Trophoblast cell (in vitro differentiated cells and primary cell): ENCODE data around the gene LDLRAP1.

Experiments
- DNase-seq, 2 donors: peaks; one replicate each; pipeline ENCODE4 v3.0.0-alpha.2; 2016
- H2AFZ ChIP-seq: 2 replicates; pipeline ENCODE4 v1.6.1; 2013; ENCODE audit warnings: low read length, moderate library complexity, mild to moderate bottlenecking; ENCODE audit not compliant: insufficient read depth, poor library complexity
- H2AK5ac ChIP-seq: 2 replicates; pipeline ENCODE4 v1.6.1; 2013; ENCODE audit warnings: mild to moderate bottlenecking, low read length
- H2BK120ac ChIP-seq: 2 replicates; pipeline ENCODE4 v1.6.1; 2013; ENCODE audit warnings: low read length, mild to moderate bottlenecking, moderate library complexity; ENCODE audit not compliant: insufficient read depth, poor library complexity
- H2BK12ac ChIP-seq: 2 replicates; pipeline ENCODE4 v1.6.1; 2013; ENCODE audit warnings: mild to moderate bottlenecking, low read length, moderate library complexity
- H2BK5ac ChIP-seq: 2 replicates; pipeline ENCODE4 v1.6.1; 2013; ENCODE audit warnings: low read length, low read depth, moderate library complexity, mild to moderate bottlenecking; ENCODE audit not compliant: poor library complexity
- H3K14ac ChIP-seq: 2 replicates; pipeline ENCODE4 v1.6.1; 2013; ENCODE audit warnings: mild to moderate bottlenecking, low read length
- H3K18ac ChIP-seq: 2 replicates; pipeline ENCODE4 v1.6.1; 2013; ENCODE audit warnings: mild to moderate bottlenecking, low read length
- H3K23ac ChIP-seq: 2 replicates; pipeline ENCODE4 v1.6.1; 2013; ENCODE audit warnings: low read length
- H3K27ac ChIP-seq: 2 replicates; pipeline ENCODE4 v1.5.1; 2013; ENCODE audit warnings: low read depth, mild to moderate bottlenecking, inconsistent platforms, low read length, moderate library complexity
- H3K27me3 ChIP-seq: 2 replicates; pipeline ENCODE4 v1.6.1; 2013; ENCODE audit warnings: inconsistent platforms, mild to moderate bottlenecking, low read length, moderate library complexity; ENCODE audit not compliant: insufficient read depth
- H3K36me3 ChIP-seq, 2 experiments: 1 replicate in 1 of 2; 2 replicates in 1 of 2; pipeline ENCODE4 v1.6.1; 2013; ENCODE audit warnings: low read length in 2 of 2, mild to moderate bottlenecking in 2 of 2, moderate library complexity in 1 of 2; ENCODE audit not compliant: insufficient read depth in 2 of 2, control insufficient read depth in 1 of 2
- H3K4ac ChIP-seq: 2 replicates; pipeline ENCODE4 v1.6.1; 2013; ENCODE audit warnings: low read depth, mild to moderate bottlenecking, low read length, moderate library complexity
- H3K4me1 ChIP-seq, 2 experiments: 1 replicate in 1 of 2; 2 replicates in 1 of 2; pipeline ENCODE4 v1.6.1; 2013; ENCODE audit warnings: low read length in 2 of 2, mild to moderate bottlenecking in 2 of 2, moderate library complexity in 1 of 2; ENCODE audit not compliant: insufficient read depth in 2 of 2, control insufficient read depth in 1 of 2
- H3K4me2 ChIP-seq: 2 replicates; pipeline ENCODE4 v1.6.1; 2013; ENCODE audit warnings: inconsistent platforms, mild to moderate bottlenecking, low read length, moderate library complexity
- H3K4me3 ChIP-seq: 2 replicates; pipeline ENCODE4 v1.5.1; 2013; ENCODE audit warnings: mild to moderate bottlenecking, low read depth, low read length, inconsistent platforms
- H3K79me1 ChIP-seq: one replicate; pipeline ENCODE4 v1.6.1; 2013; ENCODE audit warnings: low read length
- H3K79me2 ChIP-seq: 2 replicates; pipeline ENCODE4 v1.6.1; 2013; ENCODE audit warnings: low read length, mild to moderate bottlenecking; ENCODE audit not compliant: control insufficient read depth, insufficient read depth, poor library complexity
- H3K9ac ChIP-seq: 2 replicates; pipeline ENCODE4 v1.6.1; 2013; ENCODE audit warnings: mild to moderate bottlenecking, low read length
- H3K9me3 ChIP-seq: 2 replicates; pipeline ENCODE4 v1.6.1; 2013; ENCODE audit warnings: low read depth, mild to moderate bottlenecking, control low read depth, inconsistent platforms, low read length; ENCODE audit not compliant: insufficient read depth
- H4K12ac ChIP-seq: 2 replicates; pipeline ENCODE4 v1.6.1; 2013; ENCODE audit warnings: low read depth, mild to moderate bottlenecking, low read length, moderate library complexity
- H4K8ac ChIP-seq: 2 replicates; pipeline ENCODE4 v1.6.1; 2013; ENCODE audit warnings: low read depth, mild to moderate bottlenecking, low read length, moderate library complexity
- H4K91ac ChIP-seq: one replicate; pipeline ENCODE4 v1.6.1; 2013; ENCODE audit warnings: low read depth, mild to moderate bottlenecking, low read length, moderate library complexity
- WGBS: extraction: QIAGEN DNeasy Blood & Tissue Kit; methylation state at CpG from one replicate; pipeline ENCODE4 v1.1.7; 2013; ENCODE audit warnings: missing lambda C conversion rate; ENCODE audit not compliant: insufficient read length, insufficient coverage; ENCODE audit errors: extremely low coverage; 5-methylcytosine and 5-hydroxymethylcytosine counted together

Gene LDLRAP1

DNA sequence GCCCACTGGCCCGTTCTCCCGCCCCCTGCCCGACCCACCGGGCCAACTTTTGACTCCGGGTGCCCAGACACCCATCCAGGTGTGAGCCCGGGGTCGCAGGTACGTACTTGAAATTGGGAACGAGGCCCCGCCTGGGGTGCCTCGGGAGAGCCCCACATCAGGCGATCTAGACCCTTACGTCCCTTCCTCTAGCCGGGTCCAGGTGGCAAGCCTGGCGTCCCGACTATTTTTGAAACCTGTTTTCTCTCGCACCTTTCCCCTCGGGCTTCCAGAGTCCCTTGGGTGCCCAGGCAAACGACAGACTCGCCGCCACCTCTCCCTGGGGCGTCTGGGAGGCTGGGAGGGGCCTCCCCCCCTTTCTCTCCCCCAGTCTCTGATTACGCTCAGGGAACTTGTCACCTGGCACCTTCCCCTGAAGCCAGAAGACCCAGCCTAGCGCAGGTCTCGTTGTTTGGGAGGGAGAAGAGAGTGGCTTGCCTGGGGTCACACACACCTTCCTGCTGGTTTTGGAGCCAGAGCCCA lies 898 bp downstream of the LDLRAP1 start:
- no peak for DNase-seq
- Histone ChIP-seq H2BK5ac (no peak overlapping the region), H3K4me3 (peak overlapping the region; percentile 79), H3K23ac (no peak overlapping the region), H2BK120ac (no peak overlapping the region), H2AFZ (peak overlapping the region; percentile 89), H3K27ac (no peak overlapping the region), H4K12ac (peak overlapping the region; percentile 70), H3K4ac (no peak overlapping the region), H3K18ac (peak overlapping the region; percentile 85), H3K79me2 (peaks cover 7% of the 10 kb centered on the region), H4K91ac (peak overlapping the region; percentile 76), H2AK5ac (no peak overlapping the region), H3K4me1 (peaks cover 10 to 11% of the 10 kb centered on the region in 2 experiments), H3K36me3 (no peaks in the 10 kb centered on the region), H3K79me1 (peaks cover 5% of the 10 kb centered on the region), H3K4me2 (peak overlapping the region; percentile 97), H3K27me3 (no peaks in the 10 kb centered on the region), H2BK12ac (no peak overlapping the region), H3K14ac (peak overlapping the region; percentile 91), H3K9ac (peak overlapping the region; percentile 28), H4K8ac (peak overlapping the region; percentile 87), H3K9me3 (no peaks in the 10 kb centered on the region)
- WGBS, result no CpG with 5 or more reads among the region's 25 CpGs

DNA sequence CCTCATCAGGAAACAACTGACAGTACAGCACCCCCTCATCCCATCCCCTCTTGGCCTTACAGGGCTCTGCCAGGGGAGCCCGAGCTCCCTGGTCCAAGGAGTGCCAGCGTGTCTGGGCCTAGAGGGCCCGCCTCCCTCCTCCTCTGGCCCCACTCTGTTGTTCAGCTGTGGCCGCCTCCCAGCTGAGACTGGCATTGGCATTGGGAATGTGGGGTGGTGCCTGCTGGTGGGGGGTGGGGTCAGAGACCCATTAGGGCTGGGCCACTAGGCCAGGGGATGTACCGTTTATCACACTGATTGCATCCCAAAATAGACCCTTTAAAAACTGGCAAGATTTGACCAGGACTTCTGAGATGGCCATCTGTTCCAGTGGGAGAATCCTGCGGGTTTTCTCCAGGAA lies 1.4 kb downstream of the LDLRAP1 start:
- H4K8ac ChIP-seq, result no peak overlapping the region
- no peak overlapping the region for H3K18ac ChIP-seq
- H4K91ac ChIP-seq, result no peak overlapping the region
- no peak overlapping the region for H4K12ac ChIP-seq
- no peak overlapping the region for H2BK5ac ChIP-seq
- H3K27ac ChIP-seq, result no peak overlapping the region
- no peak overlapping the region for H3K9ac ChIP-seq
- no peak overlapping the region for H3K4me3 ChIP-seq
- H2AK5ac ChIP-seq, result no peak overlapping the region
- H3K4me1 ChIP-seq, result peaks cover 10 to 15% of the 10 kb centered on the region in 2 experiments
- no peaks in the 10 kb centered on the region for H3K27me3 ChIP-seq
- no peak overlapping the region for H3K23ac ChIP-seq
- no peak for DNase-seq
- H2BK12ac ChIP-seq, result no peak overlapping the region
- no peak overlapping the region for H3K14ac ChIP-seq
- H2BK120ac ChIP-seq, result no peak overlapping the region
- H3K79me2 ChIP-seq, result peaks cover 7% of the 10 kb centered on the region
- H3K9me3 ChIP-seq, result no peaks in the 10 kb centered on the region
- no peak overlapping the region for H3K4ac ChIP-seq
- H3K79me1 ChIP-seq, result peaks cover 5% of the 10 kb centered on the region
- H2AFZ ChIP-seq, result no peak overlapping the region
- WGBS, result no CpG with 5 or more reads among the region's 6 CpGs
- H3K36me3 ChIP-seq, result no peaks in the 10 kb centered on the region
- peak overlapping the region; percentile 97 for H3K4me2 ChIP-seq

DNA sequence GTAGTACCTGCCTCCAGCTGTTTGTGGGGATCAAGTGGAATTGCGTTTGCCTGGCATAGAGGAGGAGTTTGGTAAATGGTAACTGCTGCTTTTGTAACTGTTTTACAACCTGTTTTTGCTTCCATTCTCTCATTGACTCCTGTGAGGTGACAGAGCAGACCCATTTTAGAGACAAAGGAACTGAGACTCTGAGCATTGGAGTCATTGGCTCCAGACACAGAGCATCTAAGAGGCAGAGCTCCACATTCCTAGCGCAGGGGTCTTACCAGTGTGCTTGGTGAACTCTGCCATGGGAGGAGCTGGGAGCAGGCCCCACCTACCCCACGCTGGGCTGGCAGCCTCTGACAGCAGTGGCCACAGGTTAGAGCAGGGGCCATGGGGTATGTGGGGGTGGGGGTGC lies 2.4 kb downstream of the LDLRAP1 start:
- no peak overlapping the region for H3K4me2 ChIP-seq
- WGBS, result no CpG with 5 or more reads among the region's 3 CpGs

DNA sequence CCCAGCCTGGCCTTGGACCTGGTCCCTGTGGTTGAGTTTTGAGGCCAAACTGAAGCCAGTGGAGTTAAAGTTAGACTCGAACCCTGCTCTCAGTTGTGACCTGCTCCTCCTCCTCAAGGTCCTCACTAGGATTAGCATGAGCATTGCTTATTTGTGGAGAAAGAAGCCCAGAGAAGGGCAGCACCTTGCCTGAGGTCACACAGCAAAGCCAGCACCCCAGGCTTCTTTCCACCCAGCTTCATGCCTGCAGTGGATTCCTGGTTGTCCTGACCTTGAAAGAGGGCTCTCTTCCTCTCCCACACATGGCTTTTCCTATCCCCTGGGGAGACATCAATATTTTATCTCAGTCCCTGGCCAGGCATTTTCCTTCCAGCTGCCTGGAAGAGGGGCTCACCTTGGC lies 2.8 kb downstream of the LDLRAP1 start:
- Histone ChIP-seq H3K79me1 (peaks cover 5% of the 10 kb centered on the region), H3K27me3 (no peaks in the 10 kb centered on the region)
- DNase-seq, result no peak

More for the DNA sequence above, 2.4 kb downstream of the LDLRAP1 start:
- H3K18ac ChIP-seq, result no peak overlapping the region
- no peak overlapping the region for H2AK5ac ChIP-seq
- no peak overlapping the region for H2BK5ac ChIP-seq
- H4K91ac ChIP-seq, result no peak overlapping the region
- no peak overlapping the region for H3K23ac ChIP-seq
- H4K8ac ChIP-seq, result no peak overlapping the region
- no peak overlapping the region for H3K9ac ChIP-seq
- H3K4me1 ChIP-seq, result peaks cover 10 to 23% of the 10 kb centered on the region in 2 experiments
- no peak overlapping the region for H4K12ac ChIP-seq
- no peak overlapping the region for H3K27ac ChIP-seq
- H3K4ac ChIP-seq, result no peak overlapping the region
- H3K27me3 ChIP-seq, result no peaks in the 10 kb centered on the region
- H3K79me2 ChIP-seq, result peaks cover 7% of the 10 kb centered on the region
- no peak overlapping the region for H2BK120ac ChIP-seq
- no peak overlapping the region for H3K4me3 ChIP-seq
- H3K79me1 ChIP-seq, result peaks cover 5% of the 10 kb centered on the region
- no peak overlapping the region for H2AFZ ChIP-seq
- no peak overlapping the region for H2BK12ac ChIP-seq
- no peak for DNase-seq
- no peaks in the 10 kb centered on the region for H3K9me3 ChIP-seq
- no peaks in the 10 kb centered on the region for H3K36me3 ChIP-seq
- H3K14ac ChIP-seq, result no peak overlapping the region

More for the DNA sequence above, 2.8 kb downstream of the LDLRAP1 start:
- H3K4ac ChIP-seq, result no peak overlapping the region
- H4K8ac ChIP-seq, result no peak overlapping the region
- no peak overlapping the region for H3K4me2 ChIP-seq
- no CpG with 5 or more reads among the region's 1 CpG for WGBS
- H3K4me1 ChIP-seq, result peaks cover 10 to 23% of the 10 kb centered on the region in 2 experiments
- H3K18ac ChIP-seq, result no peak overlapping the region
- H3K23ac ChIP-seq, result no peak overlapping the region
- no peak overlapping the region for H2AK5ac ChIP-seq
- no peak overlapping the region for H3K4me3 ChIP-seq
- no peak overlapping the region for H3K14ac ChIP-seq
- no peak overlapping the region for H4K12ac ChIP-seq
- H2BK12ac ChIP-seq, result no peak overlapping the region
- no peaks in the 10 kb centered on the region for H3K36me3 ChIP-seq
- peaks cover 7% of the 10 kb centered on the region for H3K79me2 ChIP-seq
- no peak overlapping the region for H2BK5ac ChIP-seq
- H2BK120ac ChIP-seq, result no peak overlapping the region
- no peak overlapping the region for H3K27ac ChIP-seq
- no peak overlapping the region for H2AFZ ChIP-seq
- no peak overlapping the region for H4K91ac ChIP-seq
- no peak overlapping the region for H3K9ac ChIP-seq
- H3K9me3 ChIP-seq, result no peaks in the 10 kb centered on the region
